ENCODE data around the gene LIPT2.

LIPT2 gene

DNA sequence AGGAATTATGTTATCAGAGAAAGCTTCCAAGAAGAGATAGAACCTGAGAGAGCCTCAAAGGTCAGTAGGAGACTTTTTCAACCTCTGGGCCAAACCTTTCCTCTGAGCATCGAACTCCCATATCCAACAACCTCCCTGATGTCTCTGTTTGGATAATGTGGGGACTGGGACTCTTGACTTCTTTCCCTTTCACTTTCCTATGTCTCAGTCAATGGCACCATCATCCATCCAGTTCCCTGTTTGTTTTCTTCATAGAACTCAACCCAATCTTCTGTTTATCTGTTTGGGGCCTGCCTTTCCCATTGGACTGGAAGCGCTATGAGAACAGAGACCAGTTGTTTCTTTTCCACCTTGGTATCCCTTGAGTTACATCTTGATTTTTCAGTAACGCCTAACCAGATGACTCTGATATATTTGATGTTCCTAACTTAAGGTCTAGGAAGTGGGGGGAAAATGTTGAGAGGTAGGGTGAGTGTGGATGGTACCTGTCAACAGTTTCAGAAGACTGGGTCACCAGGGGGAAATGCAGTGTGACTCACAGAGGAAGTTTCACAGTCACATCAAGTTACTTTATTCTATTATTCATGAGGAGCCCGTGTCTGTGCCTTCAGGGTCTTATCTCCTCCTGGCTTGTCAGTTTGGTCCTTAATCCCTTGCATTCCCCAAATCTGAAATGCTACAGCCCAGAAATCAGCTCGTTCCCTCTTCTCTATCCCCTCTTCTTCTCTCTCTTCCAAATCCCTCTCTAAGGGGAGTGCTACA lies 21.7 kb downstream of the LIPT2 start:
- TF ChIP-seq, protein P1, sequence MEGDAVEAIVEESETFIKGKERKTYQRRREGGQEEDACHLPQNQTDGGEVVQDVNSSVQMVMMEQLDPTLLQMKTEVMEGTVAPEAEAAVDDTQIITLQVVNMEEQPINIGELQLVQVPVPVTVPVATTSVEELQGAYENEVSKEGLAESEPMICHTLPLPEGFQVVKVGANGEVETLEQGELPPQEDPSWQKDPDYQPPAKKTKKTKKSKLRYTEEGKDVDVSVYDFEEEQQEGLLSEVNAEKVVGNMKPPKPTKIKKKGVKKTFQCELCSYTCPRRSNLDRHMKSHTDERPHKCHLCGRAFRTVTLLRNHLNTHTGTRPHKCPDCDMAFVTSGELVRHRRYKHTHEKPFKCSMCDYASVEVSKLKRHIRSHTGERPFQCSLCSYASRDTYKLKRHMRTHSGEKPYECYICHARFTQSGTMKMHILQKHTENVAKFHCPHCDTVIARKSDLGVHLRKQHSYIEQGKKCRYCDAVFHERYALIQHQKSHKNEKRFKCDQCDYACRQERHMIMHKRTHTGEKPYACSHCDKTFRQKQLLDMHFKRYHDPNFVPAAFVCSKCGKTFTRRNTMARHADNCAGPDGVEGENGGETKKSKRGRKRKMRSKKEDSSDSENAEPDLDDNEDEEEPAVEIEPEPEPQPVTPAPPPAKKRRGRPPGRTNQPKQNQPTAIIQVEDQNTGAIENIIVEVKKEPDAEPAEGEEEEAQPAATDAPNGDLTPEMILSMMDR (conservative IDR thresholded peaks at IDR 0.05; ENCODE audit: low read length): no peak
- no peak overlapping the region for H3K4me3 ChIP-seq (ENCODE audit: low read length)
- no peak for DNase-seq (ENCODE audit: low read depth)

DNA sequence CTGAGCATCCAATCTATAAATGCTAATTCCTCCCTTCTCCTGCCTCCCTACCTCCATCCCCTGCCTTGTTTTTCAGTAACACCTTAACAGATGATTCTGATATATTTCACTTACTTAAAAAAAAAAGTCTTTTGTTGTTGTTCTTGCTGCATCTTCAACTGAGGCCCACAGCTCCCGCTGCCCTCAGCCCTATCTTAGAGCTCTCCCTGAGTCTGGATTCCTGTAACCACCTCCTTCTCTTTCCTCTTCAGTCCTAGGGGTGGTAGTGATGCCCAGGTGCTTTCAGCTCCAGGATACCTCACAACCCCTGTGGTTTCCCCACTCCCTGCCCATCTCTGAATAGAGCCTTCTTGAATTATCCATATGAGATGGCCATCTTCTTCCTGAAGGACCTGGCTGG lies 22.5 kb downstream of the LIPT2 start:
- TF ChIP-seq, protein P1 (conservative IDR thresholded peaks at IDR 0.05; ENCODE audit: low read length): no peak
- no peak overlapping the region for H3K4me3 ChIP-seq (ENCODE audit: low read length)
- DNase-seq (ENCODE audit: low read depth): no peak

GRCh38 chr11:74470526-74470925 lies 23.0 kb downstream of the LIPT2 start:
- no peak overlapping the region for H3K4me3 ChIP-seq (ENCODE audit: low read length)
- DNase-seq (ENCODE audit: low read depth): no peak
- TF ChIP-seq, protein P1 (conservative IDR thresholded peaks at IDR 0.05; ENCODE audit: low read length): no peak

DNA sequence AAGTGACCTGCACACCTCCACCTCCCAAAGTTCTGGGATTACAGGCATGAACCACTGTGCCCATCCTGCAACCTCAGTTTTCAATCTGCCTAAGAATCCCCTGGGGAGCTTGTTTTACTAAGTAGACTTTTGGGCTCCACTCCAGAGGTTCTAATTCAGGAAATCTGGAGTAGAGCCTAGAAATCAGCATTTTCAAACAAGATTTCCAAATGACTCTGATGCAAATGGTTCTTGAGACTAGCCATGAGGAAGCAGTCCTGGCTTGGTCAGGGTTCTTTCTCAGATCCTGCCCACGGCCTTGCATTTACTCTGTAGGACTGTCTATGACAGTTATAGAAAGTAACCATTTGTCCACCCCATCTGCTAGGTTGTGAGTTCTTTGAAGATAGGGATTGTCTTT lies 24.6 kb downstream of the LIPT2 start:
- TF ChIP-seq, protein P1 (conservative IDR thresholded peaks at IDR 0.05; ENCODE audit: low read length): no peak
- H3K4me3 ChIP-seq (ENCODE audit: low read length): no peak overlapping the region
- DNase-seq (ENCODE audit: low read depth): no peak

DNA sequence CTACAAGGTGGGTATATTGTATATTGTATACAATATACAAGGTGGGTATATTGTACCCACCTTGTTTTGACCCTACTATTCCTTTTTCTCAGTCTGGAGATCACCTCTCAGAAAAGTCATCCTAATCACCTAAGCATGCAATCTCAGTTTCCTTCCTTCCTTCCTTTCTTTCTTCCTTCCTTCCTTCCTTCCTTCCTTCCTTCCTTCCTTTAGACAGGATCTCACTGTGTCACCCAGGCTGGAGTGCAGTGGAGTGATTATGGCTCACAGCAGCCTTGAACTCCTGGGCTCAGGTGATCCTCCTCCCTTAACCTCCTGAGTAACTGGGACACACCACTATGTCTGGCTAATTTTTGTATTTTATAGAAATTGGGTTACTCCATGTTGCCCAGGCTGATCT lies 25.0 kb downstream of the LIPT2 start:
- TF ChIP-seq, protein P1 (conservative IDR thresholded peaks at IDR 0.05; ENCODE audit: low read length): no peak
- DNase-seq (ENCODE audit: low read depth): no peak
- no peak overlapping the region for H3K4me3 ChIP-seq (ENCODE audit: low read length)

DNA sequence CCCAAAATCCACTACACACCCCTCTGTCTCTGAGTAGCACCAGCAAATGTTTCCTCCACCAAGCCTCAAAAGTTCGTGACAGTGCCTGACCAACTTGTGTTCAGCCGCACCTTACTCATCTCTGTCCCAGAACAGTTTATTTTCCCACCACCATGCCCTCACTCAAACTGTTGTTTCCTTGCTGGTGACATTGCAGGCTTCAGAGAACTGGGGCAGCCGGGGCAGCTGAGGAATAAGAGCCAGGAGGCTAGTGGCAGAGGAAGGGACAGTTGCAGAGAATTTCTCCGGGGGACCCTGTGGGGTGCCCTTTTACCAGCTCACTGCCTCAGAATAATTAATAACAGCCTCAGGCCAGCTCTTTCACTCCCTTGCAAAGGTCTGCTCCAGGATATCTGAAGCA lies 25.5 kb downstream of the LIPT2 start:
- H3K4me3 ChIP-seq (ENCODE audit: low read length): no peak overlapping the region
- DNase-seq (ENCODE audit: low read depth): no peak

More for the DNA sequence above, 25.5 kb downstream of the LIPT2 start:
- TF ChIP-seq, protein P1 (conservative IDR thresholded peaks at IDR 0.05; ENCODE audit: low read length): no peak

Data from AG10803 (cell line).